ENCODE results near the gene SLC6A17. TPM values are rescaled to one million over a fixed set of nuclear protein-coding genes. Genes with fewer than 3 reads are reported as not detected.

Gene SLC6A17
- total RNA-seq, 1 experiment from 2014 or later, result 0.17 TPM

DNA sequence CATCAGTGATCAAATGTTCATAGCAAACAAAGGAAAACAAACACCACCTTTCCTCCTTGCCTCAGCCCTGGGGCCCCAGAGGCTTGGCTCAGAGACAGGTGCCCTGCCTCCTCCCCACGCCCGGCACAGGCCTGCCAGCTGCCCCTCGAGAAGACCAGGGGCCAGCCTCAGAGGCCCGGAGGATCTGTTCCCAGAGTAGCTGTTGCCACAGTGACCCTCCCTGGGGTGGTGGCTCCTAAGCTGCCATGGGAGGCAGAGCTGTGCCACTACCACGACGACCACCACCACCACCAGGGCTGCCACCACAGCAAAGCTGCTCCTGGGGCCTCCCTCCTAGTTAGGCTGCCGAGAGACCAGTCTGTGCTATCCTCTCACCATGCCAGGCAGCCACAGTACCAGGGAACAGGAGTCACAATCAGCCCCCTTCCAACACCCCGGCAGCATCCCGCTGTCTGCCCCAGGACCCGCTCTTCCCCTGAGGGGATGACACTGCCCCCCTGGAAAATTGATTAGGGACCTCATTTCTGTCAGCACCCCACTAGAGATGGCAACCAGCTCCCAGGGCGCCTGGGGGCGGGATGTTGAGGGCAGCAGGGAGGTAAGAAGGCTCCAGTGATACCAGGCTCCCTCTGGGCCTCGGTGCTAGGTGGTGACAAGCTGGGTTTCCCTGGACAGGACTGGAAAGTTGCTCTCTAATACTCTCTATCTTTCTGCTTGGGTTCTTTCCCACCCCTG lies 90.3 kb downstream of the SLC6A17 start:
- H3K9me3 Mint-ChIP-seq, result no peaks in the 10 kb centered on the region
- H4K8ac ChIP-seq (replicated peaks; ENCODE audit: insufficient read length, low read depth, low read length), result no peak overlapping the region

More for the DNA sequence above, 90.3 kb downstream of the SLC6A17 start:
- H3K27ac ChIP-seq (ENCODE audit: insufficient read length, low read depth, low read length), result no peak overlapping the region
- Mint-ChIP-seq H3K4me1 (peaks cover 37 to 47% of the 10 kb centered on the region in 2 experiments), H3K36me3 (ENCODE audit: insufficient read depth in 1 of 3, low read depth in 3 of 3) (no peaks in the 10 kb centered on the region; a peak in 2 of 7 replicates), H3K4me3 (no peak overlapping the region), H3K27ac (peak overlapping the region in 1 of 3 experiments; percentile 25; a peak in 2 of 7 replicates), H3K27me3 (ENCODE audit: low read depth) (peaks cover 22% of the 10 kb centered on the region)
- no peaks in the 10 kb centered on the region for H4K20me1 ChIP-seq (ENCODE audit: control insufficient read depth, insufficient read depth, insufficient read length)
- H3K4me1 ChIP-seq (ENCODE audit: insufficient read depth, low read length), result peaks cover 15% of the 10 kb centered on the region
- H3K9me3 ChIP-seq (ENCODE audit: control insufficient read depth, low read depth, low read length), result no peaks in the 10 kb centered on the region
- no peak overlapping the region for H3K23ac ChIP-seq (ENCODE audit: insufficient read length, low read depth, low read length)
- no peak overlapping the region for H4K91ac ChIP-seq (ENCODE audit: insufficient read length, low read depth, low read length)
- no peaks in the 10 kb centered on the region for H3K79me1 ChIP-seq (ENCODE audit: insufficient read depth, low read depth, low read length, poor library complexity, severe bottlenecking)
- H3K9ac ChIP-seq (ENCODE audit: extremely low read depth, insufficient read length, low read length), result no peak overlapping the region
- H2BK12ac ChIP-seq (ENCODE audit: insufficient read length, low read depth, low read length), result no peak overlapping the region
- H2BK5ac ChIP-seq (ENCODE audit: insufficient read length, low read length), result no peak overlapping the region
- no peaks in the 10 kb centered on the region for H3K27me3 ChIP-seq (ENCODE audit: insufficient read depth, low read length)
- H2BK20ac ChIP-seq (ENCODE audit: low read depth, low read length, poor library complexity, severe bottlenecking), result no peak overlapping the region
- WGBS (ENCODE audit: extremely low coverage, insufficient read length, low lambda C conversion rate), result no CpG with 5 or more reads among the region's 13 CpGs
- H3K14ac ChIP-seq (ENCODE audit: insufficient read depth, low read length), result no peak overlapping the region; the same call in 1 of the 2 replicates
- no peaks in the 10 kb centered on the region for H3K79me2 ChIP-seq (ENCODE audit: insufficient read depth, low read length)
- H3K23me2 ChIP-seq (ENCODE audit: insufficient read length, low read depth, low read length, poor library complexity, severe bottlenecking), result no peaks in the 10 kb centered on the region
- no peak overlapping the region for H2AFZ ChIP-seq (ENCODE audit: low read length)
- DNase-seq, result no peak
- no peak overlapping the region for H2BK120ac ChIP-seq (ENCODE audit: low read depth, low read length, poor library complexity, severe bottlenecking)
- no peak overlapping the region for H4K5ac ChIP-seq (ENCODE audit: insufficient read length, low read depth, low read length)
- no peak overlapping the region for H2AK5ac ChIP-seq (ENCODE audit: insufficient read length, low read length)
- H2BK15ac ChIP-seq (ENCODE audit: low read depth, low read length), result no peak overlapping the region
- H3K4me2 ChIP-seq (ENCODE audit: insufficient read depth, insufficient read length, low read length), result no peak overlapping the region
- H3K56ac ChIP-seq (ENCODE audit: insufficient read length, low read depth, low read length), result no peak overlapping the region
- H3K18ac ChIP-seq (ENCODE audit: insufficient read length, low read depth, low read length), result no peak overlapping the region
- TF ChIP-seq, protein P1, sequence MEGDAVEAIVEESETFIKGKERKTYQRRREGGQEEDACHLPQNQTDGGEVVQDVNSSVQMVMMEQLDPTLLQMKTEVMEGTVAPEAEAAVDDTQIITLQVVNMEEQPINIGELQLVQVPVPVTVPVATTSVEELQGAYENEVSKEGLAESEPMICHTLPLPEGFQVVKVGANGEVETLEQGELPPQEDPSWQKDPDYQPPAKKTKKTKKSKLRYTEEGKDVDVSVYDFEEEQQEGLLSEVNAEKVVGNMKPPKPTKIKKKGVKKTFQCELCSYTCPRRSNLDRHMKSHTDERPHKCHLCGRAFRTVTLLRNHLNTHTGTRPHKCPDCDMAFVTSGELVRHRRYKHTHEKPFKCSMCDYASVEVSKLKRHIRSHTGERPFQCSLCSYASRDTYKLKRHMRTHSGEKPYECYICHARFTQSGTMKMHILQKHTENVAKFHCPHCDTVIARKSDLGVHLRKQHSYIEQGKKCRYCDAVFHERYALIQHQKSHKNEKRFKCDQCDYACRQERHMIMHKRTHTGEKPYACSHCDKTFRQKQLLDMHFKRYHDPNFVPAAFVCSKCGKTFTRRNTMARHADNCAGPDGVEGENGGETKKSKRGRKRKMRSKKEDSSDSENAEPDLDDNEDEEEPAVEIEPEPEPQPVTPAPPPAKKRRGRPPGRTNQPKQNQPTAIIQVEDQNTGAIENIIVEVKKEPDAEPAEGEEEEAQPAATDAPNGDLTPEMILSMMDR (conservative IDR thresholded peaks at IDR 0.05), result no peak
- H3K4ac ChIP-seq (ENCODE audit: low read depth, low read length), result no peak overlapping the region
- H3T11ph ChIP-seq (ENCODE audit: low read length), result no peak overlapping the region

Measured in H9 (cell line).